NCI-H82 treated with DMSO at 0.1 percent for 48 hours (cell line): ENCODE results near the gene C1orf141.
"Not testable (repeated sequence)": the region's sequence is repeated elsewhere in the genome, so short reads cannot be mapped to it uniquely, and the experiment has no call there.

Experiments used
- DNase-seq: peaks from one replicate; lab custom pipeline; 2025; ENCODE audit not compliant: unreplicated experiment; lab: John Stamatoyannopoulos, UW

The C1orf141 gene

GRCh38 chr1:67089685-67090208 lies 45.0 kb downstream of the C1orf141 start:
- no peak for DNase-seq

- DNase-seq, result no peak
Observed at GRCh38 chr1:67088440-67088839, 46.3 kb downstream of the C1orf141 start.

GRCh38 chr1:67085326-67085725 lies 49.4 kb downstream of the C1orf141 start:
- no peak for DNase-seq

GRCh38 chr1:67084765-67085318 lies 49.9 kb downstream of the C1orf141 start:
- no peak for DNase-seq

- DNase-seq, result no peak
Observed at GRCh38 chr1:67078291-67078690, 56.5 kb downstream of the C1orf141 start.

- DNase-seq, result no peak
Observed at GRCh38 chr1:67077593-67077992, 57.2 kb downstream of the C1orf141 start.

GRCh38 chr1:67072749-67073148 lies 62.0 kb downstream of the C1orf141 start:
- DNase-seq, result no peak

GRCh38 chr1:67067655-67068054 lies 67.1 kb downstream of the C1orf141 start:
- not testable (repeated sequence) for DNase-seq

GRCh38 chr1:67062412-67062811 lies 72.4 kb downstream of the C1orf141 start:
- DNase-seq, result no peak

GRCh38 chr1:67061266-67061665 lies 73.5 kb downstream of the C1orf141 start:
- DNase-seq, result no peak

- no peak for DNase-seq
Observed at GRCh38 chr1:67060811-67061218, 74.0 kb downstream of the C1orf141 start.

GRCh38 chr1:67059346-67059745 lies 75.4 kb downstream of the C1orf141 start:
- DNase-seq, result no peak

- no peak for DNase-seq
Observed at GRCh38 chr1:67058761-67059160, 76.0 kb downstream of the C1orf141 start.

GRCh38 chr1:67058242-67058641 lies 76.5 kb downstream of the C1orf141 start:
- DNase-seq, result no peak

GRCh38 chr1:67053785-67054772 lies 80.7 kb downstream of the C1orf141 start, which contains the start of gene SLC35D1:
SLC35D1 (minus strand) TSS chr1:67054148; CDS start chr1:67054013, 135 bp downstream.
- DNase-seq, result peak; percentile 78

GRCh38 chr1:67053535-67053784 lies 81.3 kb downstream of the C1orf141 start:
- DNase-seq, result no peak

GRCh38 chr1:67052741-67053534 lies 81.8 kb downstream of the C1orf141 start:
- DNase-seq, result no peak

GRCh38 chr1:67051196-67051595 lies 83.6 kb downstream of the C1orf141 start:
- DNase-seq, result no peak

- DNase-seq, result no peak
Observed at GRCh38 chr1:67044631-67045270, 90.0 kb downstream of the C1orf141 start.

GRCh38 chr1:67043366-67043765 lies 91.4 kb downstream of the C1orf141 start:
- no peak for DNase-seq
